Skeletal muscle tissue (tissue), 4 donors: Measurements from ENCODE around the gene ARID1B. TPM values are rescaled to one million over a fixed set of nuclear protein-coding genes. Genes with fewer than 3 reads are reported as not detected.

Experiments used
- H3K27ac ChIP-seq: one replicate; pipeline ENCODE4 v1.7.0; 2013; ENCODE audit warnings: mild to moderate bottlenecking, low read depth, low read length, inconsistent platforms
- H3K27me3 ChIP-seq, 3 donors: one replicate each; pipeline ENCODE4 v1.7.0; 2013; ENCODE audit warnings: low read length in 3 of 3; ENCODE audit not compliant: control insufficient read depth in 3 of 3, insufficient read depth in 3 of 3
- H3K36me3 ChIP-seq, 3 donors: one replicate each; pipeline ENCODE4 v1.7.0; 2013; ENCODE audit warnings: low read length in 3 of 3; ENCODE audit not compliant: control insufficient read depth in 3 of 3, insufficient read depth in 3 of 3
- H3K4me1 ChIP-seq, 3 donors: one replicate each; pipeline ENCODE4 v1.7.0; 2013; ENCODE audit warnings: low read length in 3 of 3, mild to moderate bottlenecking in 3 of 3; ENCODE audit not compliant: control insufficient read depth in 3 of 3, insufficient read depth in 3 of 3
- H3K4me3 ChIP-seq, 3 donors: one replicate each; pipeline ENCODE4 v1.7.0; 2013; ENCODE audit warnings: low read length in 3 of 3
- H3K9ac ChIP-seq, 3 donors: one replicate each; pipeline ENCODE4 v1.7.0; 2013; ENCODE audit warnings: low read length in 3 of 3, mild to moderate bottlenecking in 3 of 3, moderate library complexity in 2 of 3, low read depth in 1 of 3
- H3K9me3 ChIP-seq, 3 donors: one replicate each; pipeline ENCODE4 v1.7.0; 2013; ENCODE audit warnings: low read length in 3 of 3; ENCODE audit not compliant: control insufficient read depth in 3 of 3
- total RNA-seq: library from RNA; depleted of rRNA; stranded (reverse); fragments of >200 nt; gene quantifications from one replicate; pipeline ENCODE4 v1.2.3, GENCODE V29; 2014
- donor health status: Osteomylitis.

The ARID1B gene
- total RNA-seq, 1 donor from 2014 or later = 73.6 TPM

GRCh38 chr6:156869980-156870398, 92.8 kb downstream of the ARID1B start:
- no peaks in the 10 kb centered on the region for H3K9me3 ChIP-seq
- H3K27me3 ChIP-seq = no peaks in the 10 kb centered on the region
- H3K36me3 ChIP-seq = peaks cover 0 to 3% (median 0%) of the 10 kb centered on the region in 3 donors
- H3K9ac ChIP-seq = no peak overlapping the region
- no peak overlapping the region for H3K27ac ChIP-seq
- no peak overlapping the region for H3K4me3 ChIP-seq
- peaks cover 30 to 52% (median 33%) of the 10 kb centered on the region in 3 donors for H3K4me1 ChIP-seq

DNA sequence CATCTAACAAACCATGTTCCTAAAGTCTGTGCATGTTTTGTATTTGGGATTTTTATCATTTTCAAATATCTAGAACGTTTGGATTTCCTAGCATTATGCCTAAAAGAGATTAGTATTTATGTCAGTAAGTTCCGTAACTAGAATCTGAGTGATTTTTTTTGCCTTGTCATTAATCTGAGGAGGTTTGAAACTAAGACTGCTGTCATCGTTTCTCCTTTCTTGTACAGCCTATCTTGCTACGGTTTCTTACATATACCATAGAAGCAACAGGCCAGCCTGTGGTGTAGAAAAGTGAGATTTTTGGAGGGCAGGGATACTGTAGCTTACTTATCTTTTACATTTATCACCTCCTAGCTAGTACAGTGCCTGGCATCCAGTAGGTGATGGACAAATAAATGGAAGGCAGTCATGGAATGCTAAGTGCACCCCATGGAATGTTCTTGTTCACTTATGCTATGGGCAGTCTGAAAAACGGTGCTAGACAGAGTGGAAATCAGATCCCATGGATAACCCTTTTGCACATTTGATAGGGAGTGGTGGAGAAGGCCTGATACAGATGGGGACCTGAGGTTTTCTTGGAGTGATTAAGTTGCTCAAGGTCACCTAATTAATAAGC, 93.9 kb downstream of the ARID1B start:
- Histone ChIP-seq H3K36me3 (peaks cover 0 to 3% (median 0%) of the 10 kb centered on the region in 3 donors), H3K27ac (no peak overlapping the region), H3K4me1 (peaks cover 29 to 51% (median 31%) of the 10 kb centered on the region in 3 donors)

GRCh38 chr6:156872903-156873302, 95.7 kb downstream of the ARID1B start:
- Histone ChIP-seq H3K9ac (peak overlapping the region in 2 of 3 donors; percentile 3 to 28), H3K4me1 (peaks cover 27 to 46% (median 35%) of the 10 kb centered on the region in 3 donors), H3K9me3 (no peaks in the 10 kb centered on the region), H3K4me3 (no peak overlapping the region), H3K36me3 (peaks cover 0 to 3% (median 0%) of the 10 kb centered on the region in 3 donors), H3K27me3 (no peaks in the 10 kb centered on the region), H3K27ac (no peak overlapping the region)

More for the DNA sequence above, 93.9 kb downstream of the ARID1B start:
- no peaks in the 10 kb centered on the region for H3K27me3 ChIP-seq
- H3K9me3 ChIP-seq = no peaks in the 10 kb centered on the region
- H3K9ac ChIP-seq = peak overlapping the region in 1 of 3 donors; percentile 10
- no peak overlapping the region for H3K4me3 ChIP-seq

- no peaks in the 10 kb centered on the region for H3K9me3 ChIP-seq
- H3K27me3 ChIP-seq = no peaks in the 10 kb centered on the region
- no peak overlapping the region for H3K27ac ChIP-seq
- peaks cover 33 to 55% (median 42%) of the 10 kb centered on the region in 3 donors for H3K4me1 ChIP-seq
- peaks cover 0 to 3% (median 0%) of the 10 kb centered on the region in 3 donors for H3K36me3 ChIP-seq
- no peak overlapping the region for H3K9ac ChIP-seq
- no peak overlapping the region for H3K4me3 ChIP-seq
These were observed 96.6 kb downstream of the ARID1B start for GRCh38 chr6:156873654-156874380.

GRCh38 chr6:156875062-156875461, 97.9 kb downstream of the ARID1B start:
- peaks cover 31 to 58% (median 43%) of the 10 kb centered on the region in 3 donors for H3K4me1 ChIP-seq
- H3K9ac ChIP-seq = no peak overlapping the region
- peaks cover 0 to 3% (median 0%) of the 10 kb centered on the region in 3 donors for H3K36me3 ChIP-seq
- no peak overlapping the region for H3K4me3 ChIP-seq
- H3K27ac ChIP-seq = no peak overlapping the region
- H3K27me3 ChIP-seq = no peaks in the 10 kb centered on the region
- H3K9me3 ChIP-seq = no peaks in the 10 kb centered on the region

- no peaks in the 10 kb centered on the region for H3K27me3 ChIP-seq
- H3K4me3 ChIP-seq = no peak overlapping the region
- H3K36me3 ChIP-seq = peaks cover 0 to 3% (median 0%) of the 10 kb centered on the region in 3 donors
- H3K9me3 ChIP-seq = no peaks in the 10 kb centered on the region
- no peak overlapping the region for H3K27ac ChIP-seq
- no peak overlapping the region for H3K9ac ChIP-seq
- H3K4me1 ChIP-seq = peaks cover 29 to 50% (median 41%) of the 10 kb centered on the region in 3 donors
These were observed 99.1 kb downstream of the ARID1B start for GRCh38 chr6:156876302-156876701.

DNA sequence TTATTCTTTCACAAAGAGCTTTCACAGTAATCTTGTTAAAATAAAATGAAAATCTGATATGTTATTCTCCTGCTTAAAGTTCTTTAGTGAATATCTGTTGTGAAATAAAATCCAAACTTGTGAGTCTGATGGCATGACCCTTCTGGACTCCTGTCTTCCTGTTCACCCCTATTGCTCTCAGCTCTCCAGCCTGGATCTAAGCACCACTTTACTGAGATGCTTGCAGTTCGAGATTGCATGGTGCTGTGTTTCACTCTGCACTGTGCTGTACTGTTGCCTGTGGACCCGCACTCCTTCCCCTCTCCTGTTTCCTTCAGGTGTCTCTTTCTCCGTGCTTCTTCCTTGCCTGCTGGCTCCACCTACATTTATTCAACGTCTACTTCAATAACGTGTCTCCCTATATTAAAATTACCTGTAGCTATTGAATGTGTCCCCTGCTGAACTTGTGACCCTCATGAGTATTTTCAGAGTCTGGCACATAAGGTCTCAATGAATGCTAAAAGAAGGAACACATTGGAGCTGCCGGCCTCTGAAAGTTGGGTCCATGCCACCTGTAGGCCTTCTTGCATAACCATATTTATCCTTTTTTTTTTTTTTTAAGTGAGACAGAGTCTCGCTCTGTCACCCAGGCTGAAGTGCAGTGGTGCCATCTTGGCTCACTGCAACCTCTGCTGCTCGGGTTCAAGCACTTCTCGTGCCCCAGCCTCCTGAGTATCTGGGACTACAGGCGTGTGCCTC, 100.1 kb downstream of the ARID1B start:
- Histone ChIP-seq H3K27ac (no peak overlapping the region), H3K27me3 (no peaks in the 10 kb centered on the region), H3K4me1 (peaks cover 34 to 52% (median 42%) of the 10 kb centered on the region in 3 donors), H3K4me3 (peak overlapping the region in 1 of 3 donors; percentile 23), H3K36me3 (peaks cover 0 to 3% (median 0%) of the 10 kb centered on the region in 3 donors), H3K9me3 (no peaks in the 10 kb centered on the region), H3K9ac (no peak overlapping the region)

DNA sequence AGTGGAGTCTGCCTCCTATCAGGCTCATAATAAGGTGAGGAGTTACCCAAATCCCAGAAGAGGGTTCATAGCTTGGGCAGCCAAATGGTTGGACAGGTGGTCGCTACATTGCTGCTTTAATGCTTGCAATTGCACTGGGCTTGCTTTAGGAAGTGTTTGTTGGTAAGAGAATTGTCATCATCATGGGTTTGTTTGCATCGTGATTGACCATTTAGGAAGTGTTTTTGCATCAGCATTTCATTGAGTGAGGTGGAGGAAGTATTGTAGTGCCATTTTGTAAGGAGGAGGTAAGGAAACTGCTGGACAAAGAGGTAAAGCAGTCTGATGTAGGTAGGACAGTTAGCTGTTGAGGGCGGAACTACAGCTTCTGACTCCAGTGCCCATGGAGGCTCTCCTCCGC, 101.5 kb downstream of the ARID1B start:
- Histone ChIP-seq H3K4me3 (no peak overlapping the region), H3K9ac (no peak overlapping the region), H3K27ac (no peak overlapping the region), H3K9me3 (no peaks in the 10 kb centered on the region), H3K36me3 (peaks cover 0 to 3% (median 0%) of the 10 kb centered on the region in 3 donors), H3K4me1 (peaks cover 31 to 55% (median 38%) of the 10 kb centered on the region in 3 donors), H3K27me3 (no peaks in the 10 kb centered on the region)

GRCh38 chr6:156879186-156879585, 102.0 kb downstream of the ARID1B start:
- Histone ChIP-seq H3K27me3 (no peaks in the 10 kb centered on the region), H3K4me1 (peaks cover 28 to 54% (median 38%) of the 10 kb centered on the region in 3 donors), H3K4me3 (no peak overlapping the region), H3K9me3 (no peaks in the 10 kb centered on the region), H3K27ac (no peak overlapping the region), H3K36me3 (no peaks in the 10 kb centered on the region), H3K9ac (no peak overlapping the region)
